GM19025 (cell line): ENCODE measurements around the gene COL8A1.
"Not testable (repeated sequence)": the region's sequence is repeated elsewhere in the genome, so short reads cannot be mapped to it uniquely, and the experiment has no call there.

ENCODE experiments used
- ATAC-seq: cut with Tn5 transposase; IDR thresholded peaks from one replicate; pipeline ENCODE4 v1.9.1; 2021; ENCODE audit warnings: mild to moderate bottlenecking, low read depth, moderate library complexity; ENCODE audit not compliant: unreplicated experiment

Gene COL8A1

DNA sequence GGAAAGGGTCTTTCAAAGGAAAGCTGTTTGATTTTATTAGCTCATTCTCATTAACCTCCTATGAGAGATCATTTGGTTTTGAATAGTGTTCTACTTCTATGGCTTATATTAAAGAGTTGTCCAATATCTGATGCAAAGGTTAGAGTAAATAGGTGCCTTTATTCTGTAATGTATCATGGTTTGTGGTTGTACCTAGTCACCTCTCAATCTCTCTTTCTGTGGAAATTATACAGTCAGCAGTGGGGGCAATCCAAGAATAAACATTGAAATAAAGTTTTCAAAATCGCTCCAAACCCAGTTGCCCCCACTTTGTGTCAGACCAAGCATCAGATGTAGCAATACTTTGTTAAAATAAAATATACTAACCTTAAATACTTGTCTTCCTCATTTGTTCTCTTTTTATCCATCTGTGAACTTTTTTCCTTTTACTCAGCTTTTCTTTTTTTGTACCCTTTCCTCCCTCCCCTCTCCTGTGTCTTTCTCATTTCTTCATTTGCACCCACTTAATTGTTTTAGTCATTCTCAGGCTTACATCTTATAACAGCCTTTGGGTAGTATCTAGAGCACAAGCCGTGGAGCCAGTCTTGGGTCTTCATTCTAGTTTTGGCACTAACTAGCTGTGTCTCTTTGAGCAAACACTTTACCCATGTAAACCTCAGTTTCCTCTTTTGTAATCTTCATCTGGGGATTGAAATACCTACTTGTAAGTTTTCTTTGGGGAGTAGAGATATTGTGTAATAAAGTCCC, 196.0 kb downstream of the COL8A1 start:
- no peak for ATAC-seq

GRCh38 chr3:99836681-99837080, 198.3 kb downstream of the COL8A1 start:
- ATAC-seq: no peak

DNA sequence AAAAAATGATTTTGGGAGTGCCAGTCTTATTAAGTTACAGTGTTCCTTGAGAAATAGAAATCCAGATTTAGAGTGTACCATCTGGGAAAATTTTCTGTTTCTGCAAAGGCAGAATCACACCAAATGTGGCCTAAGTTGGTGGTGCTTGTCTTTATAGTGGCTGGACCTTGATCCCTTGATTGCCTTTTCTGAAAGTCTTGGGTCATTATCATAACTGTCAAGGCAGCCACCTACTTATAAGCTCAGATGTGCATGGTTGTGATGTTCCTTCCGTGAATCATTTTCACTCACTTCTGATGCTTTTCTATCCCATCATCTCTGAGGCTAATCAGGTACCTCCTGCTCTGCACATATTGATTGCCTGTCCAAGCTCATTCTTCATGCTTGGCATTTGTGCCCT, 199.3 kb downstream of the COL8A1 start:
- ATAC-seq: no peak

DNA sequence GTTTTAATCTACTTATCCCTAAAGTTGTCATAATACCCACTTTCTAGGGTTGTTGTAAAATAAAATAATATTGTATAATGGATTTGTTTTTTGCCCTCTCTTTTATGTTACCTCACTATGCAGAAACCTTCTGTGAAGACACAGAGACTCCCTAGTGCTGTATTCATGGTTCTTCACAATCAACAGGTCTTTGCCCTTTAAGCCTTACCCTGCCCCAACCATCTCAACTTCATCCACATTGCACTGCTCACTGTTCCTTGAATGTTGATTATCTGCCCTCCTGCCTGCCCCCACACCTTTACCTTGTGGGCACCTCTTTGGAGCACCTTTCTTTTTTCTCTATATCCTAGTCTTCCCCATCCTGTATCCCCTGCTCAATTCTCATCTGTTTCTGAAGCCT, 200.4 kb downstream of the COL8A1 start:
- no peak for ATAC-seq

DNA sequence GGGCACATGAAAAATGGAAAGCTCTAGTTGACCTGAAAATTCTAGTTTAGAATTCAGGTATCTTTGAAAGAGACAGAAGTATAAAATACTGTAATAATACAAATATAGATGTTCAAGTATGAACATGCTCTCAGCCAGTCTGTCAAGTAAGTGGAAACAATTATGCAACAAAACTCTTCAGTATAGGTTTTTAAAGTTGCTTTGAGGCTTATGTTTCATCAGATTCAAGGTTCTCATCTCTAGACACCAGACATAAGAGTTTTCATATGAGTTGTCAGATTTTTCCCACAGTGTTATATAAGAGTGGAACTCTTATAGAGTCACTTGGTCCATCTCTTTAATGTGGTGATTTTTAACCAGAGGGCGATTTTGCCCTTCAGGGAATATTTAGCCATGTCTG, 201.2 kb downstream of the COL8A1 start:
- no peak for ATAC-seq

GRCh38 chr3:99841949-99842348, 203.6 kb downstream of the COL8A1 start:
- not testable (repeated sequence) for ATAC-seq

DNA sequence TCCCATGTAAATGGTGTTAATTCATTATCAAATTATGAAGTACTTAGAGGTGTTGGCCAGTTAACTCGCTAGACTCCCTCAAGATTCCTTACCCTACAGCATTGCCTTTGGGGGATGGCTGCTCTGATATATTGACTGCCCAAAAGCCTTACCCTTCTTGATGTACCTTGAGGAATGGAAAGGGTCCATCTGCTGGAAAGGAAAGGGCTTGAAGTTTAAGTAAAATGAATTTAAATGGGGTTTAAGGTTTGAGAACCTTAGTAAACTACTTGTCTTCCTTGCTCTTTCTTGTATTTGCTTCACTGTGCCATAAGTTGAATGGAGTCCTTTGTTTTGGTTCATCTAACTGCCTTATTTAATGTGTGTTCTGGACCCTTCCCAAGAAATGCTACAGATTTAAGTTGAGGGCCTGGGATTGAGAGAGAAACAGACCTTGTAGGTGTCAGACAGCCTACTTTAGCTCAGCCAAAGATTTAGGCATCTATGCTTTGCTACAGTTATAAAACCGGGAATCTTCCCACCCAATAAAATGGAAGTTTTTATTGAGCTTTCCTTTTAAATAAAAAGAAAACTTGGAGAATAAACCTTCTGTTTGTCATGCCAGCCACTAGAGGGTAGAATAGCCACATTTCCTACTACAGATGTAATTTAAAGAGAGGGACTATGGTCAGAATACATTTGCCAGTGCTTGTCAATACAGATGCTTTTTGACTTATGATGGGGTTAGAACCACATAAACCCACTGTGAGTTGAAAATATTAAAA, 204.6 kb downstream of the COL8A1 start:
- ATAC-seq: no peak

DNA sequence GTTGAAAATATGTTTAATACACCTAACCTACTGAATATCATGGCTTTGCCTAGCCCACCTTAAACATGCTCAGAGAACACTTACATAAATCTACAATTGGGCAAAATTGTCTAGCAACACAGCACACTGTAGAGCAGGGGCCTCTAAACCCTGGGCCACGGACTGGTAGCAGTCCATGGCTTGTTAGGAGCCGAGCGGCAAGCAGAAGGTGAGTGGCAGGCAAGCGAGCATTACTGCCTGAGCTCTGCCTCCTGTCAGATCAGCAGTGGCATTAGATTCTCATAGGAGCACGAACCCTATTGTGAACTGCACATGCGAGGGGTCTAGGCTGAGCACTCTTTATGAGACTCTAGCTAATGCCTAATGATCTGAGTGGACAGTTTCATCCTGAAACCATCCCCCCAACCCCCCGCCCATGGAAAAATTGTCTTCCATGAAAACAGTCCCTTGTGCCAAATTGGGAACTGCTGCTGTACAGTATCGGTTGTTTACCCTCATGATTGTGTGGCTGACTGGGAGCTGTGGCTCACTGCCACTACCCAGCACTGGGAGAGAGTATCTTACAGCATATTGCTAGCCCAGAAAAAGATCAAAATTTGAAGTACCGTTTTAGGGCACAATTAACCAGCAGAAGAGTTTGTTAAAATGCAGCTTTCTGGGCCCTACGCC, 205.3 kb downstream of the COL8A1 start:
- ATAC-seq: no peak

- no peak for ATAC-seq
Measured at GRCh38 chr3:99845331-99845730, 206.9 kb downstream of the COL8A1 start.

GRCh38 chr3:99845999-99846398, 207.6 kb downstream of the COL8A1 start:
- ATAC-seq: no peak

- ATAC-seq: no peak
Measured at GRCh38 chr3:99846477-99847160, 208.2 kb downstream of the COL8A1 start.

DNA sequence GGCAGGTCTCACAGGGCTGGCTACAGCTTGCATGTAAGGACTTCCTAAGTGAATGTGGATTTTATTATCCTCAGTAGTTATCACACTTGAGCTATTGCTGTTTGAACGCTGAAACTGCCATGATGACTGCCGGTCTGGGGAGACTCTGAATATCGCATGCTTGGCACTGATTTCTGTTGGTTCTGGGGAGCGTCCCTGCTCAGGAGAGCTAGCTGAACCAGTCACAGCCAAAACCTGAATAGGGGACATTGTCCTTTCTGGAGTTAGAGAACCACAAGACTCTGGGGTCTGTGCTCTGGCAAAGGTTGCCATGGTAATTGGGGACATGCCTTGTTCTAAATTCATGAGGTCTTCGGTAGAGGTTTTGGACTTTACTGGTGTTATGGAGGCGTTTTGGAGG, 210.0 kb downstream of the COL8A1 start:
- no peak for ATAC-seq
